UCSD-AML1 (cell line): ENCODE data around the gene KCNH4.
"Not testable (repeated sequence)": the region's sequence is repeated elsewhere in the genome, so short reads cannot be mapped to it uniquely, and the experiment has no call there.

Source experiments
- DNase-seq: peaks from one replicate; lab custom pipeline; 2025; ENCODE audit not compliant: unreplicated experiment; lab: John Stamatoyannopoulos, UW

The KCNH4 gene

GRCh38 chr17:42179335-42179734, 1.6 kb downstream of the KCNH4 start:
- DNase-seq = no peak

DNA sequence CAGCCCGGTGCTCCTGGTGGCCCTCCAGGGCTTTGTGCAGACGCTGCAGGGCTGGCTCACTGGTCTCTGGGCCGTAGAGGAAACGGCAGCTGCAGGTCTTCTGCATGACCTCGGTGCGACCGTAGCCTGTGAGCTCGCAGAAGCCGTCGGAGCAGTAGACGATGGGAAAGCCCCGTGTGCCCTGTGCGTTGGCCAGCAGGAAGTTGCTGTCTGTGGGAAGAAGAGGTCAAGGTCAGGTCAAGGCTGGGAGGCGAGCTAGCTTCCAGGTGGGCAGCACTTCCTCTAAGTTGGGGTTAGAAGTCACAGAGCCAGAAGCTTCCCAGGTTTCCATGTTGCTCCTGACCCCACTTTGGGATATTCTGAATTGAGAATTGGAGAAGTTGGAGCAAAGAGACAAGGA, 2.1 kb downstream of the KCNH4 start:
- peak; percentile 27 for DNase-seq

GRCh38 chr17:42177684-42178083, 3.3 kb downstream of the KCNH4 start:
- DNase-seq = no peak

DNA sequence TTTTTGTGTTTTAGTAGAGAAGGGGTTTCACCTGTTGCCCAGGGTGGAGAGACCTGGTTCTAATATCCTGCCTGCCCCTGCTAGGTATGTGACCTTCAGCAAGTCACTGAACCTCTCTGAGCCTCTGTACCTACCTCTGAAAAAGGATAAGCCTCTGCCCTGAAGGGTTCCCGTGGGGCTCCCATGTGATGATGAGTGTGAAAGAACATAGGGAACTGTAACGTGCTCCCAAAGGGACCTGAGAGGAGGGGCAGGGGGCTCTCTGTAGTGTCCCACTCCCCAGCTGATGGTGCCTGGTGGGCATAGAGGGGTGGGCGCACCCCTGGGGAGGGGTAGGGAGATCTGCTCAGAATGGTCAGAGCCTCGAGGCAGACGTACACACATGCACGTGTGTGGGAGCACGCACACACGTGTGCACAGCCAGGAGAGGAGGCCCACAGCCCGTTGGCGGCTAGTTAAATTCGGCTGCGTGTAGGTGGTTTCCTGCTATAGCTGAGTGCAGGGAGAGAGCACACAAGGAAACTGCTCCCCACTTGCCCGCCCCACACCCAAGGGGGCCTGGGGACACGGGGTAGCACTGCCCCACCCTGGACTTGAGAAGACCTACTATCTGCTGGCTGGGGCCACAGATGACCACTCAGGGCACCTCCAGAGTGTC, 6.7 kb downstream of the KCNH4 start:
- no peak for DNase-seq

GRCh38 chr17:42171831-42172230, 9.1 kb downstream of the KCNH4 start:
- DNase-seq = no peak

DNA sequence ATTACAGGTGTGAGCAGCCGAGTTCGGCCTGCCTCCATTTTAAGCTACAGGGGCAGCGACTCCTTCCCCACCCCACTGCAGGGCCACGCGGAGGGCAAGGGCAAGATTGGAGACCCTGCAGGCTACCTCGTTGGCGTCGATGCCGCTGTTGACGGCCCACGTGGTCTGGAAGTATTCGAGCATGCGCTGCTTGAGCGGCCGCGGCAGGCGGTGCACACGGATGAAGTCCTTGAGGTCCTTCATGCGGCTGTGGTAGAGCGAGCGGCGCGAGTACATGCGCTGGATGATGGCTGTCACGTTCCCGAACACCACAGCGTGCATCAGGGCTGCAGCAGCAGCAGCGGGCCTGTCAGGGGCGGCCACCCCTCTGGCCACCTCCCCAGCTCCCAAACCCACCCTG, 11.6 kb downstream of the KCNH4 start:
- DNase-seq = no peak

GRCh38 chr17:42167807-42168206, 13.1 kb downstream of the KCNH4 start:
- no peak for DNase-seq

GRCh38 chr17:42166196-42166763, 14.7 kb downstream of the KCNH4 start:
- no peak for DNase-seq

- no peak for DNase-seq
Measured at GRCh38 chr17:42165751-42166150, 15.2 kb downstream of the KCNH4 start.

- DNase-seq = no peak
Measured at GRCh38 chr17:42163696-42164407, 17.1 kb downstream of the KCNH4 start.

DNA sequence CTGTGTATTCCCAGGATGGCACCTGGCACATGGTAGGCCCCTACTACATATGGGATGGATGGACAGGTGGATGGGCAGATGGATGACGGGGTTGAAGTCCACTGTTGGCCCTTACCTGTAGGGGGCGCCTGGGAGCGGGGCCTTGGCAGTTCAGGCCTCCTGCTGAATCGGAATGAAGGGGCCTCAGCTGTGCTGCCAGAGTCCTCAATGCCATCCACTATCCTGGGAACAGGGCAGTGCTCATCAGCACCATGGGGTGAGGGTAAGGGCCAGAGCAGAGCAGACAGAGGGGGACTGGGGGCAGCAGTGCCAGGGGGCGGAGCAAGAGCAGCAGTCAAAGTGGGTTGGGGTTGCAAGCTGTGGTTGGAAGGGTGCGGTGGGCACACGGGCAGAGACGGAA, 17.8 kb downstream of the KCNH4 start:
- DNase-seq = peak; percentile 48

DNA sequence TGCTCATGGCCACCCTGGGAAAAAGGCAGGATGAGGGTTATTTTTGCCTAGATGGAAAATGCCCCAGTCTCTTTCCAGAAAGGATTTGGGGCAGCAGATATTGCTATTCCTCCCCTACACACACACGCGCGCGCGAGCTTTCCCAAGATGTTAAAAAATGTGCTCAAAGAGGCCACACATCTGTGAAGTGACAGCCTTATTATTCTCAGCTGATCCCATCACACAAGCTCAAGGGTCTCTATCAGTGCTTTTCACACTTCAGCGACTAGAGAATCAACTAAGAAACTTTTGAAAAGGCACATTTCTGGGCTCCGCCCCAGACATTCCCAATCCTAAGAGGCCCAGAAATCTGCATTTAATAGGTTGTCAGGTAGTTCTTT, 20.4 kb downstream of the KCNH4 start:
- DNase-seq = no peak

GRCh38 chr17:42159796-42160530, 21.0 kb downstream of the KCNH4 start:
- DNase-seq = no peak

DNA sequence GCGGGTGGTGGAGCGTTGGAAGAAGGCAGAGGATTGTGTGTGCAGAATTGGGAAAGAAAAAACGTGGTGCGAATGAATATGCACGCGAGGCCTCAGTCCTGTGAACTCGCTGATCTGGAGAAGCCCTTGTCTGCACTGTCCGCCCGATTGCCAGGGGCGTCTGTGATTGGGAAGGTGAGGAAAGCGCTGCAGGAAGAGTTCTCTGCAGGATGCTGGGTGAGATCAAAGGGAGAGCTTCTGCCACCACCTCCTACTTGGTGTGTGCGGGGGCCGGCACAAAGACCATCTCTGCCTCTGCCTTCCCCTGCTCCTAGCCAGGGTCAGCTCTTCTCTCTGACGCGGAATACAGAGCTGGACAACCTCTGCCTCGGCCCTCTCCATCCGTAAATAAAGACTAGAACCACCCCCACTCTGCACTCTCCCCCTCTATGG, 25.3 kb downstream of the KCNH4 start:
- no peak for DNase-seq

- DNase-seq = peak; percentile 30
Measured at GRCh38 chr17:42153919-42154742, 26.8 kb downstream of the KCNH4 start.

GRCh38 chr17:42146911-42147607, 33.9 kb downstream of the KCNH4 start:
- no peak for DNase-seq

- DNase-seq = not testable (repeated sequence)
Measured at GRCh38 chr17:42143138-42143537, 37.8 kb downstream of the KCNH4 start.

GRCh38 chr17:42142371-42142896, 38.5 kb downstream of the KCNH4 start:
- peak; percentile 22 for DNase-seq

DNA sequence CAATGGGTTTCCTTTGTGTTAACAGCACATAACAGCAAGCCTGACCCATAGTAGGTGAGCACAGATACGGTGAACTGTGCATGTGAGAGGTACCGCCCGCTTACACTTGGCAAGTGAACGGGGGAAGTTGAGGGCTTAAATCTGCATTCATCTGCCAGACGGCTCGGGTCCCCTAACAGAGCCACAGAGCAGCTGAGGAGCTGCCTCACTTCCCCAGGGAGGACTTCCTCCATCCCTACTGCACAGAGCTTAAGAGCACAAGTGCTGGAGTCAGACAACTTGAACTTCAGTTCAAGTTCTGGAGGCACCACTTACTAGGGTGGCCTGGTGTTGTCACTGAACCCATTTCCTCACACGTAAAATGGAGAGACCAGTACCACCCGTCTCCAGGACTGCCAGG, 39.6 kb downstream of the KCNH4 start:
- DNase-seq = no peak

DNA sequence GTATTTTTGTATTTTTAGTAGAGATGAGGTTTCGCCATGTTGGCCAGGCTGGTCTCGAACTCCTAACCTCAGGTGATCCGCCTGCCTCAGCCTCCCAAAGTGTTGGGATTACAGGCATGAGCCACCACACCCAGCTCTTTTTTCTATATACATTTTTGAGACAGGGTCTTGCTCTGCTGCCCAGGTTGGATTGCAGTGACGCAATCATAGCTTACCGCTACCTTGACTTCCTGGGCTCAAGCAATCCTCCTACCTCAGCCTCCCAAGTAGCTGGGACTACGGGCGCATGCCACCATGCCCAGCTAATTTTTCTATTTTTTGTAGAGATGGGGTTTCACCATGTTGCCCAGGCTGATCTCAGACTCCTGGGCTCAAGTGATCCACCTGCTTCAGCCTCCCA, 40.3 kb downstream of the KCNH4 start:
- DNase-seq = not testable (repeated sequence)
